ENCODE data around the gene KIR2DL1. TPM values are rescaled to one million over a fixed set of nuclear protein-coding genes. Genes with fewer than 3 reads are reported as not detected.

KIR2DL1 gene
- total and polyA plus RNA-seq, 10 of the 15 experiments (the other 5 are each of a cell fraction or from before 2014, with no cell fraction given), result 0.35 TPM; not detected in 9

DNA sequence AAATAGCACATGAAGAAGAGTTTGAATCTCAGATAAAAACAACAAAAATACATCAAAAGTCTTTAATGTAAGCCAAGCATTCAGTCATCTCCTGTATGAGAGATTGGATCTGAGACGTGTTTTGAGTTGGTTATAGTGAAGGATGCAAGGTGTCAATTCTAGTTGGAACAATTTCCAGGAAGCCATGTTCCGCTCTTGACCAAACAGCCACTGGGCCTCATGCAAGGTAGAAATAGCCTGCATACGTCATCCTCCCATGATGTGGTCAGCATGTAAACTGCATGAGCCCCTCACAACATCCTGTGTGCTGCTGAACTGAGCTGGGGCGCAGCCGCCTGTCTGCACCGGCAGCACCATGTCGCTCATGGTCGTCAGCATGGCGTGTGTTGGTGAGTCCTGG, 45.5 kb upstream of the KIR2DL1 start, which contains the start of gene KIR3DL3 (continued):
- TF ChIP-seq POLR2A (IDR thresholded peaks at IDR 0.05; ENCODE audit: low read depth, low read length), result no peak
- TF ChIP-seq EP300 (IDR thresholded peaks at IDR 0.05; ENCODE audit: borderline replicate concordance in 1 of 2, control insufficient read depth in 1 of 2, low read depth in 2 of 2, low read length in 2 of 2), result no peak
- TF ChIP-seq CBX3 (IDR thresholded peaks at IDR 0.05; ENCODE audit: borderline replicate concordance, low read depth), result no peak

DNA sequence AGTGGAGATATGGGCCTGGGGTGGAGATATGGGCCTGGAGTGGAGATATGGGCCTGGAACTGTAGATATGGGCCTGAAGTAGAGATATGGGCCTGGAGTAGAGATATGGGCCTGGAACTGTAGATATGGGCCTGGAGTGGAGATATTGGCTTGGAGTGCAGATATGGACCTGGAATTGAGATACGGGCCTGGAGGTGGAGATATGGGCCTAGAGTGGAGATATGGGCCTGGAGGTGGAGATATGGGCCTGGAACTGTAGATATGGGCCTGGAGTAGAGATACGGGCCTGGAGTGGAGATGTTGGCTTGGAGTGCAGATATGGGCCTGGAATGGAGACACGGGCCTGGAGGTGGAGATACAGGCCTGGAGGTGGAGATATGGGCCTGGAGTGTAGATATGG, 44.9 kb upstream of the KIR2DL1 start:
- BruUV-seq (replicated peaks), result no TSS peak
- intact Hi-C loops (cut with micrococcal nuclease; ENCODE audit: unreplicated experiment), result no loop called here
- Histone ChIP-seq H3K27me3 (replicated peaks in 1 of 2; ENCODE audit: control insufficient read depth in 2 of 2, insufficient read depth in 2 of 2, low read length in 1 of 2) (no peaks in the 10 kb centered on the region), H3K9me3 (replicated peaks; ENCODE audit: control insufficient read depth, insufficient read depth, low read length) (no peaks in the 10 kb centered on the region; the same call in 2 of the 3 replicates), H3K4me2 (ENCODE audit: control insufficient read depth, insufficient read depth) (no peak overlapping the region), H3K36me3 (ENCODE audit: control insufficient read depth in 2 of 2, insufficient read depth in 2 of 2, low read length in 1 of 2) (no peaks in the 10 kb centered on the region), H3K4me3 (no peak overlapping the region), H3K79me2 (ENCODE audit: control insufficient read depth, insufficient read depth, low read length) (no peaks in the 10 kb centered on the region), H4K20me1 (ENCODE audit: control insufficient read depth, insufficient read depth) (no peaks in the 10 kb centered on the region), H3K4me1 (ENCODE audit: control insufficient read depth, insufficient read depth, low read length) (no peaks in the 10 kb centered on the region), H3K9ac (ENCODE audit: control insufficient read depth, insufficient read depth, low read length) (no peak overlapping the region), H3K27ac (ENCODE audit: control insufficient read depth, insufficient read depth) (no peak overlapping the region), H2AFZ (ENCODE audit: control insufficient read depth, low read depth, low read length) (no peak overlapping the region)
- FAIRE-seq, result no peak
- CTCF ChIA-PET, result no interaction called here
- SMC1A ChIA-PET (ENCODE audit: uncharacterized antibody, unreplicated experiment), result no interaction called here
- DNase-seq (ENCODE audit: low read depth, low spot score), result no peak
- WGBS (ENCODE audit: insufficient coverage, insufficient replicate concordance, low lambda C conversion rate, missing lambda C conversion rate), result 21% methylated on average over 3 of the region's 3 CpGs
- POLR2A ChIA-PET, result no interaction called here
- no peak for ATAC-seq
- in situ Hi-C loops (cut with MboI), result no loop called here
- RAD21 ChIA-PET (ENCODE audit: unreplicated experiment), result no interaction called here
- no peak for TF ChIP-seq EP300 (IDR thresholded peaks at IDR 0.05; ENCODE audit: borderline replicate concordance in 1 of 2, control insufficient read depth in 1 of 2, low read depth in 2 of 2, low read length in 2 of 2)
- TF ChIP-seq, protein P1, sequence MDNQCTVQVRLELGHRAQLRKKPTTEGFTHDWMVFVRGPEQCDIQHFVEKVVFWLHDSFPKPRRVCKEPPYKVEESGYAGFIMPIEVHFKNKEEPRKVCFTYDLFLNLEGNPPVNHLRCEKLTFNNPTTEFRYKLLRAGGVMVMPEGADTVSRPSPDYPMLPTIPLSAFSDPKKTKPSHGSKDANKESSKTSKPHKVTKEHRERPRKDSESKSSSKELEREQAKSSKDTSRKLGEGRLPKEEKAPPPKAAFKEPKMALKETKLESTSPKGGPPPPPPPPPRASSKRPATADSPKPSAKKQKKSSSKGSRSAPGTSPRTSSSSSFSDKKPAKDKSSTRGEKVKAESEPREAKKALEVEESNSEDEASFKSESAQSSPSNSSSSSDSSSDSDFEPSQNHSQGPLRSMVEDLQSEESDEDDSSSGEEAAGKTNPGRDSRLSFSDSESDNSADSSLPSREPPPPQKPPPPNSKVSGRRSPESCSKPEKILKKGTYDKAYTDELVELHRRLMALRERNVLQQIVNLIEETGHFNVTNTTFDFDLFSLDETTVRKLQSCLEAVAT (IDR thresholded peaks at IDR 0.05), result no peak
- TF ChIP-seq, protein P2, sequence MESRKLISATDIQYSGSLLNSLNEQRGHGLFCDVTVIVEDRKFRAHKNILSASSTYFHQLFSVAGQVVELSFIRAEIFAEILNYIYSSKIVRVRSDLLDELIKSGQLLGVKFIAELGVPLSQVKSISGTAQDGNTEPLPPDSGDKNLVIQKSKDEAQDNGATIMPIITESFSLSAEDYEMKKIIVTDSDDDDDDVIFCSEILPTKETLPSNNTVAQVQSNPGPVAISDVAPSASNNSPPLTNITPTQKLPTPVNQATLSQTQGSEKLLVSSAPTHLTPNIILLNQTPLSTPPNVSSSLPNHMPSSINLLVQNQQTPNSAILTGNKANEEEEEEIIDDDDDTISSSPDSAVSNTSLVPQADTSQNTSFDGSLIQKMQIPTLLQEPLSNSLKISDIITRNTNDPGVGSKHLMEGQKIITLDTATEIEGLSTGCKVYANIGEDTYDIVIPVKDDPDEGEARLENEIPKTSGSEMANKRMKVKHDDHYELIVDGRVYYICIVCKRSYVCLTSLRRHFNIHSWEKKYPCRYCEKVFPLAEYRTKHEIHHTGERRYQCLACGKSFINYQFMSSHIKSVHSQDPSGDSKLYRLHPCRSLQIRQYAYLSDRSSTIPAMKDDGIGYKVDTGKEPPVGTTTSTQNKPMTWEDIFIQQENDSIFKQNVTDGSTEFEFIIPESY (IDR thresholded peaks at IDR 0.05), result no peak
- no peak for TF ChIP-seq CREM (IDR thresholded peaks at IDR 0.05; ENCODE audit: low read depth)
- TF ChIP-seq, protein P3, sequence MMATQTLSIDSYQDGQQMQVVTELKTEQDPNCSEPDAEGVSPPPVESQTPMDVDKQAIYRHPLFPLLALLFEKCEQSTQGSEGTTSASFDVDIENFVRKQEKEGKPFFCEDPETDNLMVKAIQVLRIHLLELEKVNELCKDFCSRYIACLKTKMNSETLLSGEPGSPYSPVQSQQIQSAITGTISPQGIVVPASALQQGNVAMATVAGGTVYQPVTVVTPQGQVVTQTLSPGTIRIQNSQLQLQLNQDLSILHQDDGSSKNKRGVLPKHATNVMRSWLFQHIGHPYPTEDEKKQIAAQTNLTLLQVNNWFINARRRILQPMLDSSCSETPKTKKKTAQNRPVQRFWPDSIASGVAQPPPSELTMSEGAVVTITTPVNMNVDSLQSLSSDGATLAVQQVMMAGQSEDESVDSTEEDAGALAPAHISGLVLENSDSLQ (IDR thresholded peaks at IDR 0.05), result no peak
- no peak for TF ChIP-seq NRF1 (conservative IDR thresholded peaks at IDR 0.05; ENCODE audit: low read depth, low read length)
- no peak for TF ChIP-seq TCF12 (IDR thresholded peaks at IDR 0.05; ENCODE audit: low read depth, low read length)
- no peak for TF ChIP-seq ETV6 (conservative IDR thresholded peaks at IDR 0.05 in 1 of 2, IDR thresholded peaks at IDR 0.05 in 1 of 2; ENCODE audit: borderline replicate concordance in 1 of 2, low read depth in 1 of 2)
- TF ChIP-seq FOS (IDR thresholded peaks at IDR 0.05; ENCODE audit: borderline replicate concordance, extremely low read depth, insufficient read length), result no peak
- no peak for TF ChIP-seq MYB (IDR thresholded peaks at IDR 0.05; ENCODE audit: borderline replicate concordance, low read depth, low read length)
- TF ChIP-seq, protein P4, sequence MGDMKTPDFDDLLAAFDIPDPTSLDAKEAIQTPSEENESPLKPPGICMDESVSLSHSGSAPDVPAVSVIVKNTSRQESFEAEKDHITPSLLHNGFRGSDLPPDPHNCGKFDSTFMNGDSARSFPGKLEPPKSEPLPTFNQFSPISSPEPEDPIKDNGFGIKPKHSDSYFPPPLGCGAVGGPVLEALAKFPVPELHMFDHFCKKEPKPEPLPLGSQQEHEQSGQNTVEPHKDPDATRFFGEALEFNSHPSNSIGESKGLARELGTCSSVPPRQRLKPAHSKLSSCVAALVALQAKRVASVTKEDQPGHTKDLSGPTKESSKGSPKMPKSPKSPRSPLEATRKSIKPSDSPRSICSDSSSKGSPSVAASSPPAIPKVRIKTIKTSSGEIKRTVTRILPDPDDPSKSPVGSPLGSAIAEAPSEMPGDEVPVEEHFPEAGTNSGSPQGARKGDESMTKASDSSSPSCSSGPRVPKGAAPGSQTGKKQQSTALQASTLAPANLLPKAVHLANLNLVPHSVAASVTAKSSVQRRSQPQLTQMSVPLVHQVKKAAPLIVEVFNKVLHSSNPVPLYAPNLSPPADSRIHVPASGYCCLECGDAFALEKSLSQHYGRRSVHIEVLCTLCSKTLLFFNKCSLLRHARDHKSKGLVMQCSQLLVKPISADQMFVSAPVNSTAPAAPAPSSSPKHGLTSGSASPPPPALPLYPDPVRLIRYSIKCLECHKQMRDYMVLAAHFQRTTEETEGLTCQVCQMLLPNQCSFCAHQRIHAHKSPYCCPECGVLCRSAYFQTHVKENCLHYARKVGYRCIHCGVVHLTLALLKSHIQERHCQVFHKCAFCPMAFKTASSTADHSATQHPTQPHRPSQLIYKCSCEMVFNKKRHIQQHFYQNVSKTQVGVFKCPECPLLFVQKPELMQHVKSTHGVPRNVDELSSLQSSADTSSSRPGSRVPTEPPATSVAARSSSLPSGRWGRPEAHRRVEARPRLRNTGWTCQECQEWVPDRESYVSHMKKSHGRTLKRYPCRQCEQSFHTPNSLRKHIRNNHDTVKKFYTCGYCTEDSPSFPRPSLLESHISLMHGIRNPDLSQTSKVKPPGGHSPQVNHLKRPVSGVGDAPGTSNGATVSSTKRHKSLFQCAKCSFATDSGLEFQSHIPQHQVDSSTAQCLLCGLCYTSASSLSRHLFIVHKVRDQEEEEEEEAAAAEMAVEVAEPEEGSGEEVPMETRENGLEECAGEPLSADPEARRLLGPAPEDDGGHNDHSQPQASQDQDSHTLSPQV (IDR thresholded peaks at IDR 0.05), result no peak
- TF ChIP-seq MEF2A (IDR thresholded peaks at IDR 0.05; ENCODE audit: insufficient read depth, low read depth, low read length), result no peak
